Epithelial cell of proximal tubule (primary cell): ENCODE data around the gene PEMT. TPM values are rescaled to one million over a fixed set of nuclear protein-coding genes. Genes with fewer than 3 reads are reported as not detected.

ENCODE experiments used
- DNase-seq: peaks from one replicate; pipeline ENCODE4 v3.0.0-alpha.2; 2011; ENCODE audit warnings: low read depth
- H3K4me3 ChIP-seq: 2 replicates; pipeline ENCODE4 v1.5.1; 2011; ENCODE audit warnings: low read depth, mild to moderate bottlenecking, low read length
- CTCF ChIP-seq: conservative IDR thresholded peaks from 2 replicates; pipeline ENCODE4 v1.5.1; 2012; ENCODE audit warnings: low read depth, mild to moderate bottlenecking, low read length
- total RNA-seq: library from RNA; depleted of rRNA; stranded (reverse); fragments of >200 nt; gene quantifications from 2 replicates; pipeline ENCODE4 v1.2.3, GENCODE V29; 2015

The PEMT gene
- total RNA-seq, 1 donor from 2014 or later = 48.3 TPM

GRCh38 chr17:17462048-17462824, 129.3 kb downstream of the PEMT start:
- no peak for DNase-seq
- H3K4me3 ChIP-seq = no peak overlapping the region
- TF ChIP-seq CTCF = no peak

- no peak overlapping the region for H3K4me3 ChIP-seq
- no peak for TF ChIP-seq CTCF
- no peak for DNase-seq
Observed at GRCh38 chr17:17460038-17460437, 131.5 kb downstream of the PEMT start.

GRCh38 chr17:17457680-17458079, 133.8 kb downstream of the PEMT start:
- TF ChIP-seq CTCF = no peak
- no peak for DNase-seq
- no peak overlapping the region for H3K4me3 ChIP-seq

- DNase-seq = no peak
- TF ChIP-seq CTCF = no peak
- H3K4me3 ChIP-seq = no peak overlapping the region
Observed at GRCh38 chr17:17456251-17456650, 135.3 kb downstream of the PEMT start.

Other genes starting within 250 kb of the PEMT start
- gene MED9, start 114.7 kb downstream of the PEMT start, total RNA-seq = 11.8 and 14.3 TPM in 2 replicates
- 1.2 and 1.4 TPM in 2 replicates for gene RASD1, start 95.3 kb downstream of the PEMT start, total RNA-seq
- 13.7 and 22.7 TPM in 2 replicates for gene RAI1, start 89.8 kb upstream of the PEMT start, total RNA-seq
- gene SREBF1, start 245.3 kb upstream of the PEMT start, total RNA-seq = 58.3 and 65.1 TPM in 2 replicates